Posterior cingulate gyrus (tissue), 11 donors: ENCODE measurements around the gene PPARGC1A.

Experiments
- DNase-seq, 10 donors: peaks; one replicate each; pipeline versions ENCODE4 v3.0.0 to v3.0.0-alpha.2; 2020 to 2021; ENCODE audit warnings: mixed read lengths in 3 of 10
- intact Hi-C: fragments of 100-400 bp; cut with DNase I; formaldehyde crosslinking; loops from one replicate; pipeline ENCODE4 v1.15.1; 2023

PPARGC1A gene

GRCh38 chr4:23853986-23854660, 35.7 kb downstream of the PPARGC1A start:
- intact Hi-C loops: no loop called here
- no peak for DNase-seq

GRCh38 chr4:23851464-23851863, 38.4 kb downstream of the PPARGC1A start:
- intact Hi-C loops: no loop called here
- no peak for DNase-seq

DNA sequence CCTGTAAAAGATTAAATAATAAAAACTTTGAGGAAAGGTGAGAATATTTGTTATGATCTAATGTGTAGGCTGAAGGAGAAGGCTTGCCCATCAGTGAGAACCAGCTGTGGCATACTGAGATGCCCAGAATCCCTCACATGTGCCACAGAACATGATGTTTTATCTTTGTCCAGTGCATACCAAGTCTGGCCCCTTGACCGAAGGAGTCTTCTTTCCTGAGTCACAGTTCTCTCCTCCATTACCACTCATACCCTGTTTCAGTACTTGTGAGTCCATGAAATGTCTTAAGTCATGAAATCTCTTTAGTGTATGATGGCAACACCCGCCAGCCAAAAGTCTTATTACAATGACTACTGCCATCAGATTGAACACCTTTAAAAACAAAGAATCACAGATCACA, 42.7 kb downstream of the PPARGC1A start:
- intact Hi-C loops: no loop called here
- no peak for DNase-seq

GRCh38 chr4:23844961-23845360, 44.9 kb downstream of the PPARGC1A start:
- intact Hi-C loops: no loop called here
- DNase-seq: no peak

- DNase-seq: no peak
- intact Hi-C loops: no loop called here
Observed at GRCh38 chr4:23839279-23839678, 50.6 kb downstream of the PPARGC1A start.

- intact Hi-C loops: no loop called here
- no peak for DNase-seq
Observed at GRCh38 chr4:23838607-23839006, 51.2 kb downstream of the PPARGC1A start.

- intact Hi-C loops: no loop called here
- DNase-seq: no peak
Observed at GRCh38 chr4:23838131-23838530, 51.7 kb downstream of the PPARGC1A start.

DNA sequence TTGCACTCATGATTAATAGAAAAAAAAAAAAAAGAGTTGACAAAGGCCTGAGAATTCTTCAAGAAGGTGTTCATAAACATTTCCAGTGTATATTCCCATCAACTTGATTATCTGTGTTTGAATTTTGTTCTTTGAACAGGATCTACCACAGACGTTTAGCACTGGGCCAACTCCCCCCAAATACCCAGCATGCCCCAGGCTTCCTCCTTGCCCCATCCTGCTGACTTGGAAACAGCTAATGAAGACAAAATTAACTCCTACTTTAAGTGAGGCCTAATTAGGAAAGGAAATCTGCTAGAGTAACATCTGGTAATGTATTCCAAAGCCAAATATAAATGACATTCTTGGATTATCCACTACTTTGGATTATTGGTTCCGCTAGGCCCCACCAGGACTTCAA, 52.5 kb downstream of the PPARGC1A start:
- no peak for DNase-seq
- intact Hi-C loops: no loop called here

- DNase-seq: no peak
- intact Hi-C loops: no loop called here
Observed at GRCh38 chr4:23835774-23836478, 53.9 kb downstream of the PPARGC1A start.

GRCh38 chr4:23828779-23829178, 61.1 kb downstream of the PPARGC1A start:
- intact Hi-C loops: no loop called here
- DNase-seq: no peak

- intact Hi-C loops: no loop called here
- no peak for DNase-seq
Observed at GRCh38 chr4:23828020-23828715, 61.7 kb downstream of the PPARGC1A start.

GRCh38 chr4:23822181-23822580, 67.7 kb downstream of the PPARGC1A start:
- intact Hi-C loops: no loop called here
- no peak for DNase-seq

- DNase-seq: no peak
Observed at GRCh38 chr4:23819041-23819511, 70.8 kb downstream of the PPARGC1A start.

GRCh38 chr4:23818097-23818885, 71.6 kb downstream of the PPARGC1A start:
- no peak for DNase-seq
- intact Hi-C loops: no loop called here

More at GRCh38 chr4:23819041-23819511, 70.8 kb downstream of the PPARGC1A start:
- intact Hi-C loops: no loop called here

GRCh38 chr4:23814996-23815660, 74.7 kb downstream of the PPARGC1A start:
- DNase-seq: no peak
- intact Hi-C loops: no loop called here

- no peak for DNase-seq
- intact Hi-C loops: no loop called here
Observed at GRCh38 chr4:23814587-23814986, 75.3 kb downstream of the PPARGC1A start.

DNA sequence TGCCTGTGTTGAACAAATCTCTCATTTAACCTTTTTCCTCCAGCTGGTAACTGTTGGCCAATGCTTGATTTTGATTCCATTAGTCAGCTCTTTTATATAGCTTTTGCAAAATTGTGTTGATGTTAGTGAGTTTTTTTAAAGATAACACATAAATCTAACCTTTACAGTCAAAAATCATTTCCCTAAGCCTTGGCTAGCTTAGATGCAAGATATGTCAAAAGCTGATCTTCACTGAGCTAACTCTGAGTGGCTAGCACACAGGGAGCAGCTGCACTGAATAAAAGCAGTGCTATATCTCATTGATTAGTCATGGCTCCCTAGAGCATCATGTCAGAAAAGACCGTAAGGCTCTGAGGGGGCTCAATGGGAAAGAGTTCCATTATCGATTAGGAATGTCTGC, 78.7 kb downstream of the PPARGC1A start:
- intact Hi-C loops: no loop called here

DNA sequence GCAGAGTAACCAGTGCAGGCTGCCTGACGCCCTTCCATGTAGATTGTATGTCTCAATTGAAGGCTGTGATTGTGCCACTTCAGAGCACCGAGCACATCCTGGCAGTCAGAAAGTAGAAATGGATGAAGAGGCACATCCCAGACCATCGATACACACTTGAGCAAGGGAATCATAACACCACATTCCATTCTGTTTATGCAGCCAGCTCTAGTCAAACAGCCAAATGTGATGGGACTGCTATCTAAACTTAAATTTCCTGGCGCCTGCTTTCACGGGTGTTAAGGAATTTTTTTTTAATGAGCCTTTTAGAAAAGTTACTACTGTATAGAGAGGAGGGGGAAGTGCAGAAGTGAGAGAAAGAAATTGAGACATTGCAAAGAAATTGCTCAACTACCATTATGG, 84.4 kb downstream of the PPARGC1A start:
- no peak for DNase-seq
- intact Hi-C loops: no loop called here

More for the DNA sequence above, 78.7 kb downstream of the PPARGC1A start:
- no peak for DNase-seq

- intact Hi-C loops: no loop called here
Observed at GRCh38 chr4:23789762-23790161, 100.1 kb downstream of the PPARGC1A start.

DNA sequence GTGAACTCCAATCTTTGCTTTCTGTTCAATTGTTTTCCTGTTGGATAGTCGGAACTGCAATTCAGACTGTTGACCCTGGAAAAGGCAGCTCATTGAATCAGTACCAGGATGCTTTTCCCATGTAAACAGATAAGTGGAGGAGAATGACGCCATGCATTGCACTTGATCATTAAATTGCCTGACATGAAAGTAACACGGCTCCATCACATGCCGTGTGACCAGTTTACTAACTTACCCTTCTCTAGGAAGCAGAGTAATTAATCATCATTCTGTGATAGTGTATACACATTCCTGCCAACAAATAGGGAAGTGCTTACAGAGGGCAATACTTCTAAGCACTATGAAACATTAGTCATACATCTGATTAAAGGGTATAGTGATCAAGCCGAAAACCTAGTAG, 101.4 kb downstream of the PPARGC1A start:
- no peak for DNase-seq
- intact Hi-C loops: no loop called here

More at GRCh38 chr4:23789762-23790161, 100.1 kb downstream of the PPARGC1A start:
- DNase-seq: no peak
